ENCODE data around the gene TTC21B. TPM values are rescaled to one million over a fixed set of nuclear protein-coding genes. Genes with fewer than 3 reads are reported as not detected.

Gene TTC21B
- total RNA-seq, 4 donors from 2014 or later: 15.5 to 32.6 (median 17.7) TPM

DNA sequence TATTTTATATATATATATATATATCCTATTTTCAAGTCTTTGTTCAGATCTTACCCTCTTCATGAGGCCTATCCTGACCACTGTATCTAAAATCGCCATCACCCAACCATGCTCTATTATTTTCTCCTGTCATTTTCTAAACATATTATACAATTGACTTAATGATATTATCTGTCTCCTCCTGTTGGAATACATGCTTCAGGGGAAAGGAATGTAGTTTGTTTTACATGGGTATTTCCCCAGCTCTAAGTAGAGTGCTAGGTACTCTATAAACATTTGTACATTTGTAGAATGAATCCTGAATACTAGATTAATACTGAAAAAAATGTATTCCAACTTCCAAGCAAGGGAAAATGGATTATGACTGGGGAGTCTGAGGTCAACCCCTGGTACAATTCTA is 26.2 kb downstream of the TTC21B start:
- ATAC-seq (ENCODE audit: low FRiP score): no peak
- TF ChIP-seq, protein P1, sequence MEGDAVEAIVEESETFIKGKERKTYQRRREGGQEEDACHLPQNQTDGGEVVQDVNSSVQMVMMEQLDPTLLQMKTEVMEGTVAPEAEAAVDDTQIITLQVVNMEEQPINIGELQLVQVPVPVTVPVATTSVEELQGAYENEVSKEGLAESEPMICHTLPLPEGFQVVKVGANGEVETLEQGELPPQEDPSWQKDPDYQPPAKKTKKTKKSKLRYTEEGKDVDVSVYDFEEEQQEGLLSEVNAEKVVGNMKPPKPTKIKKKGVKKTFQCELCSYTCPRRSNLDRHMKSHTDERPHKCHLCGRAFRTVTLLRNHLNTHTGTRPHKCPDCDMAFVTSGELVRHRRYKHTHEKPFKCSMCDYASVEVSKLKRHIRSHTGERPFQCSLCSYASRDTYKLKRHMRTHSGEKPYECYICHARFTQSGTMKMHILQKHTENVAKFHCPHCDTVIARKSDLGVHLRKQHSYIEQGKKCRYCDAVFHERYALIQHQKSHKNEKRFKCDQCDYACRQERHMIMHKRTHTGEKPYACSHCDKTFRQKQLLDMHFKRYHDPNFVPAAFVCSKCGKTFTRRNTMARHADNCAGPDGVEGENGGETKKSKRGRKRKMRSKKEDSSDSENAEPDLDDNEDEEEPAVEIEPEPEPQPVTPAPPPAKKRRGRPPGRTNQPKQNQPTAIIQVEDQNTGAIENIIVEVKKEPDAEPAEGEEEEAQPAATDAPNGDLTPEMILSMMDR (IDR thresholded peaks at IDR 0.05): no peak
- no peak for DNase-seq (ENCODE audit: low spot score)

DNA sequence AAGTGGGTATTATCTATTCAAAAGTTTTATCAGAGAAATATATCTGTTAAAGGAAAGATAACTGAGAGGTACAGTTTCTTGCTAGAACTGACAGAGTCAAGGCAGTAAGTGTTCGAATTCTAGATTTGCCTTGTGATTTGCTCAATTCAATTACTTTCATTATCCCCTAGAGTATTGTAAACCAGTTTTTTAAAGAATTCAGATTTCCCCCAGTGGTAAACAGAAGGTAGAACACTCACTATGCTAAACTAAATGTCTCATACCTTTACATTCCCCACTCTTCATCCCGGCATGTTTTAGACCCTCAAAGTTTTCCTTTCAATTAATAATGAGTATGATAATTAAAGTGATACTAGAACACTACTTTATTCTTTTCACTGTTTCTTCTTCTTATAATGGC is 28.6 kb downstream of the TTC21B start:
- TF ChIP-seq, protein P1 (IDR thresholded peaks at IDR 0.05): no peak
- ATAC-seq (ENCODE audit: low FRiP score) (no peak), DNase-seq (ENCODE audit: low spot score) (no peak)

DNA sequence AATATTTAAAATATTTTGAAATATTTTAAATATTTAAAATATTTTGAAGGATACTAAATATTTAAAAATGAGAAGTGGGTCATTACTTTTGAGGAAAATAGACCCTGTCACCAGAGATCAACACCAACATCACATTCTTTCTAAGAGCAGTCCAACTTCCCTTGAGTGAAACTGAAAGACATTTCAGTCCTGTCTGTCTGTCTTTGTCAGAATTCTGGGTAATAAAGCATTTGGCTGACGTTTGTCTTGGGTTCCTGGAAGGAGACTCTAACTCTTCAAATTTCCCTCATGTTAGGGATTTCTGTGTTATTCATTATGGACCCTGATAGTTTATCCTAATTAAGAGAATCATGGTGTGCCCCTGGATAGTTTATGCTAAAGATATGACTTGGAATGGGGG is 32.8 kb downstream of the TTC21B start:
- ATAC-seq (ENCODE audit: low FRiP score) (no peak), DNase-seq (ENCODE audit: low spot score) (no peak)
- TF ChIP-seq, protein P1 (IDR thresholded peaks at IDR 0.05): no peak

DNA sequence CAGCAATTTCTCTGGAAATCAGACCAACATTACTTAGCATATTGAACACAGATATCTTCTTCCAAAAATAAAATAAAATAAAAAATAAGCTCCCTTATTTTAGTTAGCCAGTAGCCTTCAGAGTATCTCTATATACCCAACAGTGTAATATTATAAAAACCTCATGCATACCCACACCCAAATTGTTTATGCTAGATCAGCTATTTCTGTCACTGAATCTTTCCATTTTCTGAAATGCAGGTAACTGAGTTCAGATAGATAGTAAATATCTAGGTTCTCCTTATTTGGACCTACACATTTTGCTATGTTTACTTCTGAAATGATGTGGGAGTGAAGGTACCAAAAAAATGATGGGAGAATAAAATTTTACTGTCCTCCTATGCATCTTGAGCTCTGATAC is 39.9 kb downstream of the TTC21B start:
- TF ChIP-seq, protein P1 (IDR thresholded peaks at IDR 0.05): no peak

DNA sequence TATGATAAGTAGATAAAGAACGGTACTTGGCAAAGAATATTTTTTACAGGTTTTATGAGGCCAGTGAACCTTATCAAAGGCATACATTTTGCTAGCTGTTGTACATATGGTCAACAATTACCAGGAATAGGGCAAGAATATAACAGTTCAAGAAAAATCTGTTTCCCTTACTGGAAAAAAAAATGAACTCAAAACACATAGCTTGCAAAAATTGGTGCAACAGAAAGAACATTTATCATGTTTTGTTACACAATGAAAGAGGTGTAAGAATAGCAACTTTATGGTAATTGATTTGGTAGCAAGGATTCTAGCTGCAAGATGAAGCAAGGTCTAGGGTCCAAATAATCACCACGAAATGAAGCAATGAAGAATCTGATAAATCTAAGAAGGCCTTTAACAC is 41.6 kb downstream of the TTC21B start:
- ATAC-seq (ENCODE audit: low FRiP score): no peak
- DNase-seq (ENCODE audit: low spot score): no peak
- TF ChIP-seq, protein P1 (IDR thresholded peaks at IDR 0.05): no peak

More for the DNA sequence above, 39.9 kb downstream of the TTC21B start:
- ATAC-seq (ENCODE audit: low FRiP score) (no peak), DNase-seq (ENCODE audit: low spot score) (no peak)

DNA sequence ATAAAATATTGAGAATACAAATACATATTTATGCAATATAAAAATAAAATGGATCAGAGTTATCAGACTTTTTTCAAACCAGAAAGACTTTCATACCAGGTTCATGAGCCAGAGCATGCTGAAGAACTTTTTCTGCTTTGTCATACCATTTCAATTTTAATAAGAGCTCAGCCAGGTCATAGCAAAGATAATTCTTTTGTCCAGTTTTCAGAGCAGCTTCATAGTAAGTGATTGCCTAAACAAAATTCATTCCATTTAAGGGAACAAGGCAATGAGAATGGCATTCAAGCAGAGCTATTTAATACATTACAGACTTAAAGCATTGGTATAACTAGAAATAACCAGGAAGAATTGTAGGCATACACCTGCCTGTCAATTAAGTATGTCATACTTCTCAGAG is 42.3 kb downstream of the TTC21B start:
- TF ChIP-seq, protein P1 (IDR thresholded peaks at IDR 0.05): no peak
- DNase-seq (ENCODE audit: low spot score) (no peak), ATAC-seq (ENCODE audit: low FRiP score) (no peak)

DNA sequence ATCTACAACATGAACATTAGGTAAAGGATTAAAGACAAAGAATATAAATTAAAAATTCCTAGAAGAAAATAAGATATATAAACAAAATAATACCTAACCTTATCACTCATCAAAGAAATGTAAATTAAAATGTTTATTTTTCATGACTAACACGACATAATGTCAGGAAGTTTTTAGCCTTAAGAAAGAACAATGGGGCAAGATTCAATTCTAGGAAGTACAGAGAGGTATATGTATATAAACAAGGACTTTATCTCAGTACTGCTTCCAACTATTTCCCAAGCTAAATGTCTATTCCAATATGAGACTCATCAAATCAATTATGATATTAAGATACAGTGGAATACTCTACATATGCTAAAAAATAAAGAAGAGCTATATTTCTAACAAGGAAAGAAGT is 44.1 kb downstream of the TTC21B start:
- ATAC-seq (ENCODE audit: low FRiP score) (no peak), DNase-seq (ENCODE audit: low spot score) (no peak)
- TF ChIP-seq, protein P1 (IDR thresholded peaks at IDR 0.05): no peak
